NCI-H82 treated with DMSO at 0.1 percent for 48 hours (cell line): ENCODE measurements around the gene DNAJC21.
A peak's percentile ranks its signal among the peaks of the same experiment; 100 is the strongest.
"Not testable (repeated sequence)": the region's sequence is repeated elsewhere in the genome, so short reads cannot be mapped to it uniquely, and the experiment has no call there.

Source experiments
- DNase-seq: peaks from one replicate; lab custom pipeline; 2025; ENCODE audit not compliant: unreplicated experiment; lab: John Stamatoyannopoulos, UW

The DNAJC21 gene

DNA sequence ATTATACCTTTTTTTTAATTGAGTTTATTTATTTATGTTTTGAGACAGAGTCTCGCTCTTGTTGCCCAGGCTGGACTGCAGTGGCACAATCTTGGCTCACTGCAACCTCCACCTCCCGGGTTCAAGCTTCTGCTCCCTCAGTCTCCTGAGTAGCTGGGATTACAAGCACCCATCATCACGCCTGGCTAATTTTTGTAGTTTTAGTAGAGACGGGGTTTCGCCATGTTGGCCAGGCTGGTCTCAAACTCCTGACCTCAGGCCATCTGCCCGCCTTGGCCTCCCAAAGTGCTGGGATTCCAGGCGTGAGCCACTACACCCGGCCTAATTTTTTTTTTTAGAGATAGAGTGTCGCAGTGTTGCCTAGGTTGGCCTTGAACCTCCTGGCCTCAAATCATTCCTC is 6.1 kb upstream of the DNAJC21 start:
- DNase-seq: not testable (repeated sequence)

DNA sequence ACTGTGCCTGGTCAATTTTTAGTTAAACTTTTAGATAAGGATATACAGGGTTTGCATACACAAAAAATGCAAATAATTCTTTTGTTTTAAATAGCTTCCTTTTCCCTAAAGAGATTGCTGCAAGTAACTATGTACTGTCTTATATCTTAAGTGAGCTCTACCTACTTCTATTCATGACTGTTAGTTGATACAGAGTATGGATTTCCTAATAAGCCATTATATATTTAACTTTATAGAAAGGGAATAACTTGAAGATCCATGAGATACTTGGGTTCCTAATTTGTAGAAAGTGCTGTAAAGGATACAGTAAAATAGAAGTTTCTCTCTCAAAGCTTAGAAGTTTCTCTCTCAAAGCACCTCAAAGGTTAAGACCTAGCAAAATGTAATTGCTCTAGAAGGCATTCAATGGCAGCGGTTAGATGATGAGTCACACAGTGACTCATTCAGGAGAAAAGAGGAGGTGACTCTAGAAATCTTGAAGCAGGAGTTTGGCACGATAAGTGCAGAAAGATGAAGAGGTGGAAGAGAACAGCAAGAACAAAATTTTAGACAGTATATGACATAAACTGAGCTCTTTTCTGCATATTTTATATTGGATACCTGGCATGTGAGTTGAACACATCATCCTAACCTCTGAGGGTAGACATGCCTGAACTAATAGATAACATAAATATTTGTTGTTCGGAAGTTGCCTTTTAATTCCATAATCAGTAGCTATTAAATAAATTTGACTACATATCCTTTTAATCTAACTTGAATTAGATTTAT is 5.5 kb upstream of the DNAJC21 start:
- DNase-seq: no peak

DNA sequence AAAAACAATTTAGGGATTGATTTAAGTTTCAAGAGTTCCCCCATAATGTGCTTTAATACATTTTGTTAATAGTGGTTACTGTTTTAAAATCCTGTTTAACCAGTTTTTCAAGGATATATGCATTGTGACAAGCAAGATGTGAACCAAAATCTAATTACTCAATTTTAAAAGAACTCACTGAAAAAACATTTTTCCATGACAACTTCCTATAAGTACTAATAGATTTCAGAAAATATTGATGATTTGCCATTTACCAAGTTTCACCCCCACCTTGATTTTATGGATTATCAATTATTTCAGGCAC is 4.9 kb upstream of the DNAJC21 start:
- DNase-seq: no peak

DNA sequence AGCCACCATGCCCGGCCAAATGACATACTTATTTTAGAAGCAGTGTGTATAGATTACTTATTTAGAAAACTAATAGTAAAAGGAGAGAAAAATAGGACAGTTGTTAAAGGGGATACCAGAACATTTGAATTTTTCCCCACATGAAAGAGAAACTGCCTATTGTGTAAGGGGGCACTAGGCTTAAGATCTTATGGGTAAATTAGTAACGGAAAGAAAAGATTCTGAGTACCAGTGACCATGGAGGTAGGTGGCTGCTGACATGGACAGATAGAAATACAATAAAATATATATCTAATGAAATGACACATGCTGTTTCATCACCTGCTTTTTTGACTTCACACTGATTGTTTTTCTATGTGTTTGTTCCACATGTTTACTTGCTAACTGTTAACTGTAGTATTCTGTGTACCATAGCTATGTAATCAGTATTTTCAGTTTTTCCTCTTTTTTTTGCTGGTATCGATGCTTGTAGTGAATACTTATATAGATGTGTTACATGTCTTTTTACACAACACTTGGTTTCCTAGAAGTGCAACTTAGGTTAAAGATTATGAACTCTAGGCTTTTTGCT is 3.0 kb upstream of the DNAJC21 start:
- no peak for DNase-seq

DNA sequence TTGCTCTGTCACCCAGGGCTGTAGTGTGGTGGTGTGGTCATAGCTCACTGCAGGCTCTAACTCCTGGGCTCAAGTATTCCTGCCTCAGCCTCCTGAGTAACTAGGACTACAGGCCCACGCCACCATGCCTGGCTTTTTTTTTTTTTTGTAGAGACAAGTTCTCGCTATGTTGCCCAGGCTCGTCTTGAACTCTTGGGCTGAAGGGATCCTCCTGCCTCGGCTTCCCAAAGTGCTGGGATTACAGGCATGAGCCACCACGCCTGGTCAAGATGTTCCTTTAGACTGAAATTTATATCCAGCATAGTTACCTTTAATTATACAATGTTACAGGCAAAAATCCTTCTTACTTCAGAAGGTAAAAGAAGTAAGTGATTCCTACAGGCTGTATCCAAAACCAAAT is 1.6 kb upstream of the DNAJC21 start:
- no peak for DNase-seq

DNA sequence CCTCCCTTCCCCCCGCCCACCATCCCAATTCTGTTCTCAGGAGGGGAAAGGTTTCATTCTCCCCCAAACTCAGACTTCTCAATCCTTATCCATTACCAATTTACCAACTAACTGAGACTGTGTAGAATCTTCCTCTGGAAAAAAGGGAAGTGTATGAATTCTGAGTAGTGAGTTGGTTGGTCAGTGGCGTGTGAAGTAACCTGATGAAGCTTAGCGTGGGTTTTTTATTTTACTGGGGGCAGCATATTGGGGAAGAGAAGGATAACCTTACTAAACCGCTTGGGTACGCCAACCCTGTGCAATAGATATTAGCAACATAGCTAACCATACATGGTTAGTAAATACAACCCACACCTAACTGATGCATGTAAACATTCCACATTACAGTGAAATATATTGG is 1.1 kb upstream of the DNAJC21 start:
- no peak for DNase-seq

DNA sequence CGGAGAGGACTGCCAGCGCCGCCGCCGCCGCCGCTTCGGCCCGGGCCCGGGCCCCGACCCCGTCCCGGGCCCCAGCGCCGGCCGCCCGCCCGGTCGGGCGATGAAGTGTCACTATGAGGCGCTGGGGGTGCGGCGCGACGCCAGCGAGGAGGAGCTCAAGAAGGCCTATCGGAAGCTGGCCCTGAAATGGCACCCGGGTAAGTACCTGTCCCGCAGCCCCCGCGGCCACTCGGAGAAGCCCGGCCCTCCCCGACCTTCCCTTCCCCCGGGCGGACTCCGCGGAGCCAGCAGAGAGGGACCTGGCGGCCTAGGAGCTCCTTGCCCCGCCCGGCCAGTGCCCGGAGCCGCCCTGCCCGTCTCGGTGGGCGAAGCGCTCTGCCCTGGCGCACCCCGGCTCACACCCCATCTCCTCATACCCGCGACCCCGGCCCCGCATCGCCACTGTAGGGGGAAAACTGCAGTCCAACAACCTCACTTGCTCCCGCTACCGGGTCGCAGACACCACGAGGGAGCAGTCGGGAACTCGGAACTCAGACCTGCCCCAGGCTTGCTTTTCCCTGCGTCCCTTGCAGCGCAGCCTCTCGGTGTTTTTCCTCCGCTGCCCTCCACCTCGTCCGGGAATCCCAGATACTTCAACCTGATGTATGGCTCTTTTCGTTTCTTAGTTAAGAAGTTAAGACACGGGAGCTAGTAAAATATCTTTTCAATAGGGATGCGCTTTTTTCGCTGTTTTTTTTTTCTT is 532 bp downstream of the DNAJC21 start:
- peak; percentile 15 for DNase-seq

DNA sequence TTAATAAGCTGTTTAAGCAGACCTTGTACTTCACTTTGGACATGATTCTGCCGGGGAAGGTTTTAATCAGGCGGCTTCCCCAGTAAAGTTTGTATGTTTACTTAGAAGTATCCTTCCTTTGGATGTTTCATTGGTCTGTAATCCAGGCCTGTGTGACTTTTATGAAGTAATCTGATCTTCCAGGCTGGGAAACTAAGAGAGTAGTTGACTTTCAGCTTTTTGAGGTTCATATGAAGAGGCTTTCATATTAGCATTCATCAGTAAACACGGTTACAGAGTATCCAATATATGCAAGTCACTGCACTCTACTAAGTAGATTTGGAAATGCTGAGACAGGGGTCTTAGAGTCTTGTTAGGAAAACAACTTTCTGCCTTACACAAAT is 1.1 kb downstream of the DNAJC21 start:
- DNase-seq: no peak

DNA sequence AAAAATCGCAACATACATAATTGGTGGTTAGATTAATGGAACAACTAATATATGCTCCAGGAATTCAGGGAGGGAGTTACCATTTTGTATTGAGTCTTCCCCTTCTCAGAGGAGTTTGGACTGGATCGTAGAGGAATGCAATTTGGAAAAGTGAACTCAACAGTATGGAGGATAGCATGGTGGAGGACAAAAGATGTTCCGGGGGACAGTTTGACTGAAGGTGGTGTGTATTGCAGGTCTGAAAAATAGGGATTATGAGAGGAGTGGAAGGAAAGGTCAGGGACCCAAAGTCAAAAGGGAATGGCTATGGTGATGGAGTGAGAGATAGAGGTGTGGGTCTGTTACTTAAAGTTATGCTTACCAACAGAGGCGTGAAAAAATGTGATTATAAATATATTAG is 1.5 kb downstream of the DNAJC21 start:
- DNase-seq: no peak

DNA sequence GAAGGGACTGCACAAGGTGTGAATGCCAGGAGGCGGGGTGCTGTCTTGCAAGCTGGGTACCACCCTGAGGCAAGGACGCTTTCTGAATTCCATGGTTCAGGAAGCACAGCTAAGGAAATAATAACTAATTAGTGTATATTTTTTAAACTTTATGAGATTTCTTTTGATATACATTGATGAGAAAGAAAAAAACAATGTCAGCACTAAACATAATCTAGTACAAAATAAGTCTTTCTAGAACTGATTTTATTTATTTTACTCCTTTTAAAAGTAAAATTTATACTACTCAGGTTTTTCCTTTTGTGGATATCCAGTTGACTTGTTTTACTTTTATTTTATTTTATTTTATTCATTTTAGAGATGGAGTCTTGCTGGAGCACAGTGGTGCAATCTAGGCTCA is 3.6 kb downstream of the DNAJC21 start:
- DNase-seq: no peak

DNA sequence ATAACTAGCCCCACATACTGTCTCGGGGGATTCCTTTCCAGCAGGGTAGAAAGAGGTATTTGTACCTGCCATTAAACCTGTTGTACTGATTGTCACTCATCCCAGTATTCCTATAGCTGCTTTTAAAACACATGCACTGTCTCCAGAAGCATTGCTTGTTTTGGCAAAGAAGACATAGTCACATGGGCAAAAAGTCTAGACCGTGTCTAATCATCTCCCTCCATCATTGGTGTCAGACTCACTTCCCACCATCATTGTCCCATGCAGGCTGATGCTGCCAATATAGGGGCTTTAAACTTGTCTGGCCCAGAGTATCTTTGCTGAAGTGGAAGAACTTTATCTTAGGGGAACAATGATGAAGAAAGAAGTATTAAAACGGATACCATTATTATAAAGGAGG is 12.6 kb downstream of the DNAJC21 start:
- no peak for DNase-seq

DNA sequence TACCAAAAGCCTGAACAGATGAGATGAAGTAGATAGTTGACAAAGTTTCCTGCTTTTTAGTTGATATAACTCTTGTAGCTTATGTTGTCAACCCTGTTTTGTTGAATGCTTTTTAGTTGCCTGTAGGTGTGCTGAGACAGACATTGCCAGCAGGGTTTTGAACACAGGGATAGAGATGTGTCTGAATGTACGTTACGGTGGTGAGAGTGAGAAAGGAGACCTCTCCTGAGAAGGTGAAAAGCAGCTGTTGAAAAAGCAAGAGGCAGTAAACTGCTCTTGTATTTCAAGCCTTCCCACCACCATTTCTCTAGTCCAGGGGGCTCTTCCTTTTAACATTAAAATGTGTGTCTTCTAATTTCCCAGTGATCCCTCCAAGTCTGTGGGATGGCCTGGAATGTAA is 14.7 kb downstream of the DNAJC21 start:
- no peak for DNase-seq

DNA sequence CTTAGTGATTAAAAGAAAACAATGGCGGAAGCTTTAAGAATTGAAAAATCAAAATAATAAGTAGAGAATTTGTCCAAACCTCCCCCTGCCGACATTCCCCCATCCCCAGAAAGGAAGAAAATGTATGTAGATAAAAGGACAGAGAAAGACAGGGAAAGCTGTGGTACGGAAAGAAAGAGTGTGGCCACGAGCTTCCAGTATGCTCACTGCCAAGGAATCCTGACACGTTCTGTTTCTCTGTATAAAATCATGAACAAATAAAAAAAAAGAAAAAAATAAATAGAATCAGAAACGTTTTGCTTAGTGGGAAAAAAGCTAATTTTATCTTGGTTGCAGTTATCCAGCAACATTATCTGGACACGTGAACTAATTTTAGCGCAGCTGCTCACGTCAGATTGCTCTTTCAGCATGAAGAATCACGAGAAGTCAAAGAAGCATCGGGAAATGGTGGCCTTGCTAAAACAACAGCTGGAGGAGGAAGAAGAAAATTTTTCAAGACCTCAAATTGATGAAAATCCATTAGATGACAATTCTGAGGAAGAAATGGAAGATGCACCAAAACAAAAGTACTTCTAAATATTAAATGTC is 15.2 kb downstream of the DNAJC21 start:
- DNase-seq: no peak

DNA sequence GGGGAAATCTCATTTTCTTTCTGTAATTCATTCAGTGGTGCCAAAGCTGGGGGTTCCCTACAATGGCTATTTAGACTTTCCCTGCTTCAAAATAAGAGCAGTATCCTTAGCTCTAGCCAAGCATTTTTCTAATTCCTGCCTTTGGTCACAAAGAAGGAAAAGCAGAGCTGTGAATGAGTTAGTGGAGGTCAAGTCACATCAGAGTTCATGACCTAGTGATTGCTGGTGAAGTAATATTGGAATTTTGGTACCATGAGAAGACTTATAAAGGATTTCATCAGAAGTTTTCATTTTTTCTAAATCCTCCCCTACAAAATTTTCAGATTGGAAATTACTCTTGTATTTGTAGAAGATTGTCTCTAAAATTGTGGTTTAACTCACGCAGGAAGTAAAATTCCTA is 28.0 kb downstream of the DNAJC21 start:
- no peak for DNase-seq

DNA sequence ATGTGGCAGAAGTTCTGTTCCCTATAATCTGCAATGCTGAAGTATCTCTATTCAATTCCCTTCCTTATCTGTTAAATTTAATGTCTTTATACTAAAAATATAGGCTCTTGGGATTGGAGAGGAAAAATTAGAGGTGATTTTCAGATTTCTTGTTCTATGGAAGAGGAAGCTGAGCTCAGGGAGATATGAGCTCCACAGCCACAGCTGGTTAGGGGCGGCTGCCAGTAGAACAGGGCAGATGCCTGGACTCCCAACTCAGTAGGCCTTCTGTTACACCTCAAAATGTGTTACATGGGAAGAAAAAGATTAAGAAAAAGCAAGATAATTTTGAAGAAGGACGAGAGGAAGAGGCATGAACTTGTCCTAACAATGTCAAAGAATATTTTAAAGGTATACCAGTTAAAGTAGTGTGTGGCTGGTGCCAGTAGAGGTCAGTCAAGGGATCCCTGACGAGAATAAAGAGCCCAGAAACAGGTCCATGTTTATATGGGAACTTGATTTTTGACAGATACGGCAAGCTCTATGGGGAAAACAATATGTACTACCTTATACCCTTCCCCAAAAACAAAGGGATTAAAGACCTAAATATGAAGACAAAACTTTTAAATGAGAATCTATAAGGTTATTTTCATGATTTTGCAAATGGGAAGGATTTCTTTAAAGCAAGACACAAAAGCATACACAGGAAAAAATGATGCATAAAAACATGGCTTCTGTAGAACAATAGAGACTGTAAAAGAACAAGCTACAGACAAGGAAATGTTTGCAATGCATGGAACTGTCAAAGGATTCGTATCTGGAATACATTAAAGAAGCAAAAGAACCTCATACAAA is 28.7 kb downstream of the DNAJC21 start:
- no peak for DNase-seq

DNA sequence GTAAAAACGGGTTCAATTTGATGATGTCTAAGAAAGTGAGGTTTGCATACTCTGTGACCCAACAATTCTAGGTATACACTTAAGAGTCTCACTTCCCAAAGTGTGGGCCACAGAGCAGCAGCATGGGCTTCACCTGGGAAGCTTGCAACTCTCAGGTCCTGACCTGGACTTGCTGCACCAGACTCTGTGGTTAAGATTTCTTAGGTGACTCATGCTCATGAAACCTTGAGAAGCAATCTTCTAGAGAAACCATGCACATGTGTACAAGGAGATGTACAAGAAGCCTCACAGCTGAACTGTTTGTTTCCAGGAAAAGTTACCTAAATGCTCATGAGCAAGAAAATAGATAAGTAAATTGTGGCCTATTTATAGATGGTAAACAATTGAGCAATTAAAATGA is 30.0 kb downstream of the DNAJC21 start:
- DNase-seq: no peak

DNA sequence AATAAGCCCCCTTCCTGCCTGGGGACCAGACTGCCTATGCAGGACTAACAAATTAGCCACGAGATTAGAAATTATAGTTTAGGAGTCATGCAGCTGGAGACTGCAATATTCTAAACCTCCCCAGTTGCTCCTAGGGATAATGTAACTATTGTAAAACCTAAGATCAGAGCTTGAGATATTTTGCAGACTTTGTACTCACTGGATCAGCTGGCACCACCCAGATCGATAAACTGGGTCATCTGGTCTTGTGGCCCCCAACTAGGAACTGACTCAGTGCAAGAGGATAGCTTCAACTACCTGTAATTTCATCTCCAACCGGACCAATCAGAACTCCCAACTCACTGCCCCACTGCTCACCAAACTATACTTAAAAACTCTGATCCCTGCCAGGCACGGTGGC is 38.2 kb downstream of the DNAJC21 start:
- no peak for DNase-seq

DNA sequence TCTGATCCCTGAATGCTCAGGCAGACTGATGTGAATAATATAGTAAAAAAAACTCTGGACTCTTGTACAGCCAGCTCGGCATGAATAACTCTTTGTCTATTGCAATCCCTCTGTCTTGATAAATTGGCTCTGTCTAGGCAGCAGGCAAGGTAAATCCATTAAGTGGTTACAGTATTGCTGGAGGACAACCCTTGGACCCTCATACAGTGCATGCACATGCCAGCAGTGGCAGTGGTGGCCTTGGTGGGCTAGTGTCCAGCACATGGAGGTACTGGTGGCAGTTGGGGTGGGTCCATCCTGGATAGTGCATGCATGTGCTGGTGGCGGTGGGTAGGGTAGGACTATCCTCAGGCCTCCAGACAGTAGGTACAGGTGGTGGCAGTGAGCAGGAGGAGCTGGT is 38.9 kb downstream of the DNAJC21 start:
- no peak for DNase-seq

DNA sequence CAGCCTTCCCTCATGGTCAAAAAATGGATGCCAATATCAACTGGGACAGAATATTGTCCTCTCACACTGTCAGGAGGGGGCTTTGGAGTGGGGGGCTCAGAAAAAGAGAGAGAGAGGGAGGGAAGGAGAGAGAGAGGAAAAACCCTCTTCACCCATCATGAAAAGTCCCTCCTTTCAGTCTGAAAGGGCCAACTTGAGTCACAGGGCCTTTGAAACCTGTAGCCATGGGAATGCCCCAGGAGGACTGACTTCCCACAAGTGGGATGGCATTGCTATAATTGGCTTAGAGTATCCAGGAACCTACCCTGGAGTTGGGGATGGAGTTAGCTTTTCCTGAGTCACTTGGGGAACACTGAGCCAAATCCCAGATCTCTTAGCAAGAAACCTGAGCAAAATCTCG is 41.2 kb downstream of the DNAJC21 start:
- no peak for DNase-seq

DNA sequence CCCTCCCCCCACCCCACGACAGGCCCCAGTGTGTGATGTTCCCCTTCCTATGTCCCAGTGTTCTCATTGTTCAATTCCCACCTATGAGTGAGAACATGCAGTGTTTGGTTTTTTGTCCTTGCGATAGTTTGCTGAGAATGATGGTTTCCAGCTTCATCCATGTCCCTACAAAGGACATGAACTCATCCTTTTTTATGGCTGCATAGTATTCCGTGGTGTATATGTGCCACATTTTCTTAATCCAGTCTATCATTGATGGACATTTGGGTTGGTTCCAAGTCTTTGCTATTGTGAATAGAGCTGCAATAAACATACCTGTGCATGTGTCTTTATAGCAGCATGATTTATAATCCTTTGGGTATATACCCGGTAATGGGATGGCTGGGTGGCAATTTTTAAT is 42.3 kb downstream of the DNAJC21 start:
- DNase-seq: not testable (repeated sequence)

DNA sequence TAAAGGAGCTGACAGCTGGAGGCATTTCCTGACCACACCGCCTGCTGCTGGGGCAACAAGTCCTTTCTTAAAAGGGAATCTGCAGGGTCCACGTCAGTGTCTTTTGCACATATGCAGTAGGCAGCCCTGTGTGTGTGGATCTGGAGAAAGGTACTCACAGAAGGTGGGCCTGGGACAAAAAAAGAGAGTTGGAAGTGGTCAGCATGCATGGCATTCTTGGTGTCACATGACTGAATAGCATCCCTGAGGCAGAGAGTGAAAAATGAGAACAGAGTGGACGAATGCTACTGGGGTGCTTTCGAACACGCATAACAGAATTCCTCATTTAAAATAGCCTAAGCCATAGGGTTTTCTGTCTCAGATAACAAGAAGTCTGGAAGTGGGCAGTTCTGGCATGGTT is 47.0 kb downstream of the DNAJC21 start:
- no peak for DNase-seq
